Measurements from ENCODE around the gene CD80.
"Not testable (repeated sequence)": the region's sequence is repeated elsewhere in the genome, so short reads cannot be mapped to it uniquely, and the experiment has no call there.

Gene CD80

GRCh38 chr3:119557877-119558269 lies 1.5 kb downstream of the CD80 start:
- peaks cover 5% of the 10 kb centered on the region for H3K4me1 Mint-ChIP-seq
- H3K9me3 Mint-ChIP-seq, result no peaks in the 10 kb centered on the region
- H3K27me3 Mint-ChIP-seq (ENCODE audit: low read depth, poor library complexity), result peaks cover 4% of the 10 kb centered on the region
- H3K27ac Mint-ChIP-seq, result no peak overlapping the region
- no peak for TF ChIP-seq CTCF (IDR thresholded peaks at IDR 0.05)
- H3K36me3 Mint-ChIP-seq (ENCODE audit: low read depth), result no peaks in the 10 kb centered on the region
- H3K4me3 Mint-ChIP-seq, result no peak overlapping the region
- no peak for DNase-seq

- Mint-ChIP-seq H3K4me3 (no peak overlapping the region), H3K36me3 (ENCODE audit: low read depth) (no peaks in the 10 kb centered on the region), H3K27me3 (ENCODE audit: low read depth, poor library complexity) (peaks cover 4% of the 10 kb centered on the region), H3K4me1 (peaks cover 5% of the 10 kb centered on the region), H3K9me3 (no peaks in the 10 kb centered on the region), H3K27ac (no peak overlapping the region)
- no peak for DNase-seq
- TF ChIP-seq CTCF (IDR thresholded peaks at IDR 0.05), result no peak
Observed at GRCh38 chr3:119557192-119557876, 2.1 kb downstream of the CD80 start.

GRCh38 chr3:119555929-119556328 lies 3.5 kb downstream of the CD80 start:
- H3K4me1 Mint-ChIP-seq, result peaks cover 5% of the 10 kb centered on the region
- H3K27me3 Mint-ChIP-seq (ENCODE audit: low read depth, poor library complexity), result peaks cover 4% of the 10 kb centered on the region
- DNase-seq, result no peak
- H3K36me3 Mint-ChIP-seq (ENCODE audit: low read depth), result no peaks in the 10 kb centered on the region
- TF ChIP-seq CTCF (IDR thresholded peaks at IDR 0.05), result no peak
- H3K9me3 Mint-ChIP-seq, result no peaks in the 10 kb centered on the region
- H3K27ac Mint-ChIP-seq, result no peak overlapping the region
- H3K4me3 Mint-ChIP-seq, result no peak overlapping the region

- H3K36me3 Mint-ChIP-seq (ENCODE audit: low read depth), result no peaks in the 10 kb centered on the region
- H3K9me3 Mint-ChIP-seq, result no peaks in the 10 kb centered on the region
- no peak overlapping the region for H3K27ac Mint-ChIP-seq
Observed at GRCh38 chr3:119555309-119555735, 4.1 kb downstream of the CD80 start.

GRCh38 chr3:119553823-119554415 lies 5.5 kb downstream of the CD80 start:
- no peak overlapping the region for H3K27ac Mint-ChIP-seq
- H3K4me3 Mint-ChIP-seq, result no peak overlapping the region
- DNase-seq, result no peak
- peaks cover 5% of the 10 kb centered on the region for H3K4me1 Mint-ChIP-seq
- no peaks in the 10 kb centered on the region for H3K9me3 Mint-ChIP-seq
- no peak for TF ChIP-seq CTCF (IDR thresholded peaks at IDR 0.05)
- peaks cover 7% of the 10 kb centered on the region for H3K27me3 Mint-ChIP-seq (ENCODE audit: low read depth, poor library complexity)
- no peaks in the 10 kb centered on the region for H3K36me3 Mint-ChIP-seq (ENCODE audit: low read depth)

More at GRCh38 chr3:119555309-119555735, 4.1 kb downstream of the CD80 start:
- Mint-ChIP-seq H3K4me3 (no peak overlapping the region), H3K27me3 (ENCODE audit: low read depth, poor library complexity) (peaks cover 4% of the 10 kb centered on the region), H3K4me1 (peaks cover 5% of the 10 kb centered on the region)
- DNase-seq, result no peak
- no peak for TF ChIP-seq CTCF (IDR thresholded peaks at IDR 0.05)

- not testable (repeated sequence) for H3K4me3 Mint-ChIP-seq; H3K9me3 Mint-ChIP-seq; H3K4me1 Mint-ChIP-seq; H3K27ac Mint-ChIP-seq; DNase-seq; H3K27me3 Mint-ChIP-seq (ENCODE audit: low read depth, poor library complexity); H3K36me3 Mint-ChIP-seq (ENCODE audit: low read depth)
Observed at GRCh38 chr3:119552928-119553327, 6.5 kb downstream of the CD80 start.
